K562 (cell line): ENCODE measurements around the gene KRTAP1-3. TPM values are rescaled to one million over a fixed set of nuclear protein-coding genes. Genes with fewer than 3 reads are reported as not detected.

Experiments
- ATF1 ChIP-seq, 2 experiments: fragments of 450-650 bp in 1 of 2; IDR thresholded peaks; 2 replicates each; pipeline ENCODE4 v1.6.1; 2016; ENCODE audit warnings: missing compliant biosample characterization in 1 of 2, missing genetic modification characterization in 1 of 2
- BACH1 ChIP-seq: fragments of 200-800 bp; sonication (Bioruptor generic); IDR thresholded peaks from 2 replicates; pipeline ENCODE4 v1.6.1; 2016; ENCODE audit warnings: missing genetic modification characterization, missing compliant biosample characterization
- ETV1 ChIP-seq: fragments of 450-650 bp; conservative IDR thresholded peaks from 2 replicates; pipeline ENCODE4 v1.6.1; 2016; ENCODE audit warnings: missing genetic modification characterization, control low read depth, low read depth, missing compliant biosample characterization
- GABPB1 ChIP-seq: sonication (generic); formaldehyde crosslinking; IDR thresholded peaks from 2 replicates; pipeline ENCODE4 v1.8.0; 2022; ENCODE audit warnings: mild to moderate bottlenecking, missing genetic modification reagents
- NBN ChIP-seq: fragments of 450-650 bp; IDR thresholded peaks from 2 replicates; pipeline ENCODE4 v1.6.1; 2016; ENCODE audit warnings: low read depth, mild to moderate bottlenecking
- PRPF4 ChIP-seq: fragments of 200-400 bp; formaldehyde crosslinking; IDR thresholded peaks from one replicate; pipeline ENCODE4 v1.6.1; 2017; ENCODE audit warnings: low read length, low read depth, mild to moderate bottlenecking; ENCODE audit not compliant: insufficient read depth, poor library complexity, severe bottlenecking
- SMARCA4 ChIP-seq: fragments of 450-650 bp; IDR thresholded peaks from 2 replicates; pipeline ENCODE4 v1.6.1; 2016
- TGIF2 ChIP-seq: sonication (generic); formaldehyde crosslinking; IDR thresholded peaks from 2 replicates; pipeline ENCODE4 v1.8.1; 2022; ENCODE audit warnings: mild to moderate bottlenecking, missing genetic modification reagents, moderate library complexity
- XRCC3 ChIP-seq: fragments of 450-650 bp; IDR thresholded peaks from 2 replicates; pipeline ENCODE4 v1.6.1; 2017; ENCODE audit warnings: mild to moderate bottlenecking, moderate library complexity
- ZBTB8A ChIP-seq: fragments of 450-650 bp; IDR thresholded peaks from 2 replicates; pipeline ENCODE4 v1.6.1; 2018; ENCODE audit warnings: mild to moderate bottlenecking, moderate library complexity; ENCODE audit not compliant: partially characterized antibody
- ZNF347 ChIP-seq: fragments of 450-650 bp; formaldehyde crosslinking; IDR thresholded peaks from 2 replicates; pipeline ENCODE4 v1.4.0; 2020; ENCODE audit warnings: low read depth, mild to moderate bottlenecking, moderate library complexity
- ZNF584 ChIP-seq: fragments of 200-800 bp; sonication (Bioruptor generic); IDR thresholded peaks from 2 replicates; pipeline ENCODE4 v1.6.1; 2016; ENCODE audit warnings: low read depth, mild to moderate bottlenecking, missing genetic modification characterization, missing compliant biosample characterization
- polyA plus RNA-seq, 8 experiments: library from polyadenylated mRNA; depleted of rRNA in 4 of 8; stranded (reverse) in 5 of 8; unstranded in 3 of 8; fragments of >200 nt; fragmentation: Nextera tagmentation in 2 of 8; fragmentation: Illumina TruSeq in 1 of 8; extraction: Ambion mirVana in 2 of 8; extraction: Trizol in 1 of 8; gene quantifications; 2 replicates each; pipeline versions ENCODE4 v1.2.1 to v1.2.3, GENCODE V29; 2011 to 2014; ENCODE audit warnings: inconsistent platforms in 1 of 8, missing spikeins in 1 of 8
- total RNA-seq, 7 experiments: library from RNA; depleted of rRNA in 6 of 7; stranded (reverse); fragments of >200 nt in 6 of 7; fragmentation: Illumina TruSeq in 2 of 7; extraction: Trizol in 2 of 7; gene quantifications; 2 replicates each; pipeline versions ENCODE4 v1.2.1 to v1.2.3, GENCODE V29; 2011 to 2021; ENCODE audit warnings: low replicate concordance in 1 of 7
- TF ChIP-seq, protein P1 (sequence below): sonication (generic); formaldehyde crosslinking; IDR thresholded peaks from 2 replicates; pipeline ENCODE4 v1.8.1; 2022; ENCODE audit warnings: missing genetic modification reagents
- TF ChIP-seq, protein P2 (sequence below): fragments of 200-800 bp; sonication (Bioruptor generic); IDR thresholded peaks from 2 replicates; pipeline ENCODE4 v1.6.1; 2017; ENCODE audit warnings: missing genetic modification characterization, missing compliant biosample characterization
- TF ChIP-seq, protein P3 (sequence below): fragments of 250-450 bp; sonication (Bioruptor Pico); IDR thresholded peaks from 2 replicates; pipeline ENCODE4 v1.5.0; 2020; ENCODE audit warnings: mild to moderate bottlenecking
- TF ChIP-seq, protein P4 (sequence below): fragments of 250-450 bp; sonication (Bioruptor Pico); IDR thresholded peaks from 2 replicates; pipeline ENCODE4 v1.4.0; 2020; ENCODE audit warnings: mild to moderate bottlenecking
- TF ChIP-seq, protein P5 (sequence below): fragments of 450-650 bp; formaldehyde crosslinking; IDR thresholded peaks from 2 replicates; pipeline ENCODE4 v1.4.0; 2022; ENCODE audit warnings: mild to moderate bottlenecking, moderate library complexity
- TF ChIP-seq, protein P6 (sequence below): fragments of 250-450 bp; sonication (Bioruptor Pico); IDR thresholded peaks from 2 replicates; pipeline ENCODE4 v1.8.0; 2022; ENCODE audit warnings: moderate library complexity, mild to moderate bottlenecking, inconsistent platforms

Gene KRTAP1-3
- total and polyA plus RNA-seq, 9 of the 15 experiments (the other 6 are each of a cell fraction or from before 2014, with no cell fraction given), result not detected

DNA sequence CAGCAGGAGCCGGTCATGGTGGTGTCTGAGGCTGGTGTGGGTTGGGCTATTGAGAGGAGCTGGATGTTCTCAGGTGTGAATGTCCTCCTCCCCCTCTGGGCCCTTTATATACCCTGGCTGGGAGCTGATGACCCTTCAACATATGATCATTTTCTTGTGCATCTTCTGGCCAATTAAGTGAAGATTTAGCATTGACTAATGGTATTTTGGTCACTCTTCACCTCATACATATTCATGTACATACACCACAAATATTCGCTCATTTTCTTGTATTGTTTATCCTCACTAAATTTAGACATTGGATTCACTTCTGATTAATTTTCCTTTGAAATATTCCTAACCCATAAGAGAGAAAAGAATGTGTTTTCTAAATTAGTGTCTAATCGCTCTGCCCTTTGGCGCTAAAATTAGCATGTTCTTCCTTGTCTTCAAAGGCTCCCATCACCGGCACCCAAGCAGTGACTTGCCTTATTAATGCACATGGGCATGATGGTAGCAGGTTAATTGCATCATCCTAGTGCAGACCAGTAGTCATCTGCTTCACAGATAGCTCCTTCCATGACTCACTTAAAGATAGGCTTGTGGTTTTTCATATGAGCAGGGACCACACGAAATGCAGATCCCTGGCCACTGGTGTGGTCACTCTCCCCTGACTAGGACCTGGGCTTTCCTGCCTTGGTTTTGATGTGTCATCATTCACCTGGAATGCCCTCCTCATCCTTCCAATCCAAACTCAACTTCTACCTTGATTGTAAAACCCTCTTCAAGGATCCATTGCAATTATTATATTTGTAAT lies 31.4 kb upstream of the KRTAP1-3 start, which contains the start of gene KRTAP2-4 (continued):
- TF ChIP-seq, protein P1, sequence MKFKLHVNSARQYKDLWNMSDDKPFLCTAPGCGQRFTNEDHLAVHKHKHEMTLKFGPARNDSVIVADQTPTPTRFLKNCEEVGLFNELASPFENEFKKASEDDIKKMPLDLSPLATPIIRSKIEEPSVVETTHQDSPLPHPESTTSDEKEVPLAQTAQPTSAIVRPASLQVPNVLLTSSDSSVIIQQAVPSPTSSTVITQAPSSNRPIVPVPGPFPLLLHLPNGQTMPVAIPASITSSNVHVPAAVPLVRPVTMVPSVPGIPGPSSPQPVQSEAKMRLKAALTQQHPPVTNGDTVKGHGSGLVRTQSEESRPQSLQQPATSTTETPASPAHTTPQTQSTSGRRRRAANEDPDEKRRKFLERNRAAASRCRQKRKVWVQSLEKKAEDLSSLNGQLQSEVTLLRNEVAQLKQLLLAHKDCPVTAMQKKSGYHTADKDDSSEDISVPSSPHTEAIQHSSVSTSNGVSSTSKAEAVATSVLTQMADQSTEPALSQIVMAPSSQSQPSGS (CRISPR knock-in tag), result no peak
- TF ChIP-seq NBN (no peak), ZBTB8A (no peak), GABPB1 (no peak), ZNF584 (CRISPR knock-in tag) (peak; percentile 84), XRCC3 (no peak), TGIF2 (no peak), BACH1 (peak; percentile 82; the same call in 1 of the 2 replicates), PRPF4 (no peak), ETV1 (0 out of 2 replicates have a peak, but pooled peaks have one; percentile 12), ZNF347 (CRISPR knock-in tag) (no peak), ATF1 (CRISPR knock-in tag; IDR thresholded peaks at IDR 0.05) (no peak), ATF1 (tag; IDR thresholded peaks at IDR 0.05) (peak; percentile 62), SMARCA4 (peak; percentile 79; the same call in 1 of the 2 replicates)
- TF ChIP-seq, protein P2, sequence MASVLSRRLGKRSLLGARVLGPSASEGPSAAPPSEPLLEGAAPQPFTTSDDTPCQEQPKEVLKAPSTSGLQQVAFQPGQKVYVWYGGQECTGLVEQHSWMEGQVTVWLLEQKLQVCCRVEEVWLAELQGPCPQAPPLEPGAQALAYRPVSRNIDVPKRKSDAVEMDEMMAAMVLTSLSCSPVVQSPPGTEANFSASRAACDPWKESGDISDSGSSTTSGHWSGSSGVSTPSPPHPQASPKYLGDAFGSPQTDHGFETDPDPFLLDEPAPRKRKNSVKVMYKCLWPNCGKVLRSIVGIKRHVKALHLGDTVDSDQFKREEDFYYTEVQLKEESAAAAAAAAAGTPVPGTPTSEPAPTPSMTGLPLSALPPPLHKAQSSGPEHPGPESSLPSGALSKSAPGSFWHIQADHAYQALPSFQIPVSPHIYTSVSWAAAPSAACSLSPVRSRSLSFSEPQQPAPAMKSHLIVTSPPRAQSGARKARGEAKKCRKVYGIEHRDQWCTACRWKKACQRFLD, result peak; percentile 3; the same call in 1 of the 2 replicates
- TF ChIP-seq, protein P3, sequence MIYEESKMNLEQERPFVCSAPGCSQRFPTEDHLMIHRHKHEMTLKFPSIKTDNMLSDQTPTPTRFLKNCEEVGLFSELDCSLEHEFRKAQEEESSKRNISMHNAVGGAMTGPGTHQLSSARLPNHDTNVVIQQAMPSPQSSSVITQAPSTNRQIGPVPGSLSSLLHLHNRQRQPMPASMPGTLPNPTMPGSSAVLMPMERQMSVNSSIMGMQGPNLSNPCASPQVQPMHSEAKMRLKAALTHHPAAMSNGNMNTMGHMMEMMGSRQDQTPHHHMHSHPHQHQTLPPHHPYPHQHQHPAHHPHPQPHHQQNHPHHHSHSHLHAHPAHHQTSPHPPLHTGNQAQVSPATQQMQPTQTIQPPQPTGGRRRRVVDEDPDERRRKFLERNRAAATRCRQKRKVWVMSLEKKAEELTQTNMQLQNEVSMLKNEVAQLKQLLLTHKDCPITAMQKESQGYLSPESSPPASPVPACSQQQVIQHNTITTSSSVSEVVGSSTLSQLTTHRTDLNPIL (CRISPR knock-in tag), result no peak
- TF ChIP-seq, protein P4, sequence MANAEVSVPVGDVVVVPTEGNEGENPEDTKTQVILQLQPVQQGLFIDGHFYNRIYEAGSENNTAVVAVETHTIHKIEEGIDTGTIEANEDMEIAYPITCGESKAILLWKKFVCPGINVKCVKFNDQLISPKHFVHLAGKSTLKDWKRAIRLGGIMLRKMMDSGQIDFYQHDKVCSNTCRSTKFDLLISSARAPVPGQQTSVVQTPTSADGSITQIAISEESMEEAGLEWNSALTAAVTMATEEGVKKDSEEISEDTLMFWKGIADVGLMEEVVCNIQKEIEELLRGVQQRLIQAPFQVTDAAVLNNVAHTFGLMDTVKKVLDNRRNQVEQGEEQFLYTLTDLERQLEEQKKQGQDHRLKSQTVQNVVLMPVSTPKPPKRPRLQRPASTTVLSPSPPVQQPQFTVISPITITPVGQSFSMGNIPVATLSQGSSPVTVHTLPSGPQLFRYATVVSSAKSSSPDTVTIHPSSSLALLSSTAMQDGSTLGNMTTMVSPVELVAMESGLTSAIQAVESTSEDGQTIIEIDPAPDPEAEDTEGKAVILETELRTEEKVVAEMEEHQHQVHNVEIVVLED (CRISPR knock-in tag), result 0 out of 2 replicates have a peak, but pooled peaks have one; percentile 3
- TF ChIP-seq, protein P5, sequence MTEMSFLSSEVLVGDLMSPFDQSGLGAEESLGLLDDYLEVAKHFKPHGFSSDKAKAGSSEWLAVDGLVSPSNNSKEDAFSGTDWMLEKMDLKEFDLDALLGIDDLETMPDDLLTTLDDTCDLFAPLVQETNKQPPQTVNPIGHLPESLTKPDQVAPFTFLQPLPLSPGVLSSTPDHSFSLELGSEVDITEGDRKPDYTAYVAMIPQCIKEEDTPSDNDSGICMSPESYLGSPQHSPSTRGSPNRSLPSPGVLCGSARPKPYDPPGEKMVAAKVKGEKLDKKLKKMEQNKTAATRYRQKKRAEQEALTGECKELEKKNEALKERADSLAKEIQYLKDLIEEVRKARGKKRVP (CRISPR knock-in tag), result peak; percentile 98
- TF ChIP-seq, protein P6, sequence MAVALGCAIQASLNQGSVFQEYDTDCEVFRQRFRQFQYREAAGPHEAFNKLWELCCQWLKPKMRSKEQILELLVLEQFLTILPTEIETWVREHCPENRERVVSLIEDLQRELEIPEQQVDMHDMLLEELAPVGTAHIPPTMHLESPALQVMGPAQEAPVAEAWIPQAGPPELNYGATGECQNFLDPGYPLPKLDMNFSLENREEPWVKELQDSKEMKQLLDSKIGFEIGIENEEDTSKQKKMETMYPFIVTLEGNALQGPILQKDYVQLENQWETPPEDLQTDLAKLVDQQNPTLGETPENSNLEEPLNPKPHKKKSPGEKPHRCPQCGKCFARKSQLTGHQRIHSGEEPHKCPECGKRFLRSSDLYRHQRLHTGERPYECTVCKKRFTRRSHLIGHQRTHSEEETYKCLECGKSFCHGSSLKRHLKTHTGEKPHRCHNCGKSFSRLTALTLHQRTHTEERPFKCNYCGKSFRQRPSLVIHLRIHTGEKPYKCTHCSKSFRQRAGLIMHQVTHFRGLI (CRISPR knock-in tag), result peak; percentile 10; the same call in 1 of the 2 replicates
